Measurements from ENCODE around the gene MYH6. TPM values are rescaled to one million over a fixed set of nuclear protein-coding genes. Genes with fewer than 3 reads are reported as not detected.
A peak's percentile ranks its signal among the peaks of the same experiment; 100 is the strongest.

MYH6 gene
- total RNA-seq, 1 donor from 2014 or later: not detected

GRCh38 chr14:23371865-23372264 is 36.2 kb downstream of the MYH6 start:
- peaks cover 3% of the 10 kb centered on the region for H3K27me3 Mint-ChIP-seq (ENCODE audit: low read depth)
- H3K27ac Mint-ChIP-seq: no peak overlapping the region
- DNase-seq (ENCODE audit: low spot score in 2 of 2, unreplicated experiment in 2 of 2): no peak
- no peak for TF ChIP-seq CTCF (IDR thresholded peaks at IDR 0.05; ENCODE audit: unreplicated experiment)
- no peaks in the 10 kb centered on the region for H3K36me3 Mint-ChIP-seq
- H3K4me1 Mint-ChIP-seq: peaks cover 5% of the 10 kb centered on the region
- H3K4me3 Mint-ChIP-seq: no peak overlapping the region
- no peaks in the 10 kb centered on the region for H3K9me3 Mint-ChIP-seq

GRCh38 chr14:23370221-23370620 is 37.9 kb downstream of the MYH6 start:
- Mint-ChIP-seq H3K36me3 (no peaks in the 10 kb centered on the region), H3K27ac (no peak overlapping the region), H3K4me3 (no peak overlapping the region), H3K4me1 (peaks cover 9% of the 10 kb centered on the region), H3K9me3 (no peaks in the 10 kb centered on the region), H3K27me3 (ENCODE audit: low read depth) (peaks cover 3% of the 10 kb centered on the region)
- TF ChIP-seq CTCF (IDR thresholded peaks at IDR 0.05; ENCODE audit: unreplicated experiment): no peak
- DNase-seq (ENCODE audit: low spot score in 2 of 2, unreplicated experiment in 2 of 2): no peak

- Mint-ChIP-seq H3K36me3 (peaks cover 2% of the 10 kb centered on the region), H3K27ac (peak overlapping the region; percentile 94), H3K27me3 (ENCODE audit: low read depth) (peaks cover under 1% of the 10 kb centered on the region), H3K4me1 (peaks cover 33% of the 10 kb centered on the region), H3K4me3 (peak overlapping the region; percentile 68), H3K9me3 (no peaks in the 10 kb centered on the region)
- DNase-seq (ENCODE audit: low spot score in 2 of 2, unreplicated experiment in 2 of 2): peak; percentile 75 to 88
- no peak for TF ChIP-seq CTCF (IDR thresholded peaks at IDR 0.05; ENCODE audit: unreplicated experiment)
These were observed 41.6 kb downstream of the MYH6 start for GRCh38 chr14:23366426-23366921.

DNA sequence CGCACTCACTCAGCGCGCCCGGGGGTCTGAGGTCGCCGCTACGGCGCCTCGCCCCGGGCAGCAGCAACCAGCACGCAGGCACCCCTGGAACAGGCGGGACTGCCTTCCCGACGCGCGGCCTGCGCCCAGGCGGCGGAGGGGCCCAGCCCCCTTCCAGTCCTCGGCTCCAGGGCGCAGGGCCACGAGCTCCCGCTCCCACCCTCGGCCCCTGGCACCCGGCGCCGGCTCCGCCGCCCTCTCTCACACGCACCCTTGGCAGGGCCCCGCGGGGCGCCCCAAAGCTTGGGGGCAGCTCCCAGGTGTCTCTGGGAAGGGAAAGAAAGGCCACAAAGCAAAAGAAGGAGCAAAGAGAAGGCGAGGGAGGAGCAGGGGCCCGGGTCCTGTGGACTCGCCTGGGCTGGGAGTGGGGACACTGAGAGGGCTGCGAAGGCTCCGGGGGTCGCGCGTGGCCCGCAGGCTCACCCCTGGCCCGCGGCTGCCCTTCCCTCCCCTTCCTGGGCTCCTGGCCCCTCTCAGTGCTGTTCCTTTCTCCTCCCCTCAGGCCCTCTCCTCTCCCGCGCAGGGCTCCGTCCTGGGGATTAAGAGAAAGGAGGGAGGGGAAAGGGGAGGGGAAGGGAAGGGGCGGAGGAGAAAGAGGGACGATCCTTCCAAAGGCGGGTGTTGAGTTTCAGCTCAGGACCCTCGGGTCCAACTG is 42.2 kb downstream of the MYH6 start:
- no peaks in the 10 kb centered on the region for H3K27me3 Mint-ChIP-seq (ENCODE audit: low read depth)
- no peaks in the 10 kb centered on the region for H3K9me3 Mint-ChIP-seq
- no peak for TF ChIP-seq CTCF (IDR thresholded peaks at IDR 0.05; ENCODE audit: unreplicated experiment)
- H3K36me3 Mint-ChIP-seq: peaks cover 2% of the 10 kb centered on the region
- peak overlapping the region; percentile 68 for H3K4me3 Mint-ChIP-seq
- H3K27ac Mint-ChIP-seq: peak overlapping the region; percentile 94
- peak in 1 of 2 experiments; percentile 60 for DNase-seq (ENCODE audit: low spot score in 2 of 2, unreplicated experiment in 2 of 2)
- peaks cover 34% of the 10 kb centered on the region for H3K4me1 Mint-ChIP-seq

- no peaks in the 10 kb centered on the region for H3K9me3 Mint-ChIP-seq
- H3K4me1 Mint-ChIP-seq: peaks cover 34% of the 10 kb centered on the region
- peak in 1 of 2 experiments; percentile 77 for DNase-seq (ENCODE audit: low spot score in 2 of 2, unreplicated experiment in 2 of 2)
- no peaks in the 10 kb centered on the region for H3K27me3 Mint-ChIP-seq (ENCODE audit: low read depth)
- no peak for TF ChIP-seq CTCF (IDR thresholded peaks at IDR 0.05; ENCODE audit: unreplicated experiment)
- H3K27ac Mint-ChIP-seq: peak within 1 kb of the TSS; percentile 98
- H3K36me3 Mint-ChIP-seq: peaks cover 2% of the 10 kb centered on the region
- peak within 1 kb of the TSS; percentile 94 for H3K4me3 Mint-ChIP-seq
These were observed 42.9 kb downstream of the MYH6 start, which contains the start of gene EFS for GRCh38 chr14:23365036-23365731. Gene EFS (minus strand): TSS chr14:23365172. CDS start chr14:23365025, 147 bp downstream.
